GM13977 (cell line): ENCODE results near the gene SLC12A7.

Experiments used
- DNase-seq: peaks from one replicate; pipeline ENCODE4 v3.0.0; 2012; ENCODE audit warnings: low spot score
- in situ Hi-C: fragments of 300-500 bp; cut with MboI; formaldehyde crosslinking; loops from one replicate; pipeline ENCODE4 v1.12.0; 2022; ENCODE audit warnings: low sequenced_read_pairs, low pct_unique_long_range_greater_than_20kb, mixed read lengths, inconsistent platforms; ENCODE audit not compliant: unreplicated experiment
- TF ChIP-seq, protein P1 (sequence below): IDR thresholded peaks from 2 replicates; pipeline ENCODE4 v1.5.1; 2012; ENCODE audit warnings: mild to moderate bottlenecking, control low read depth; ENCODE audit not compliant: insufficient read depth; ENCODE audit errors: extremely low read depth, missing control alignments

SLC12A7 gene

DNA sequence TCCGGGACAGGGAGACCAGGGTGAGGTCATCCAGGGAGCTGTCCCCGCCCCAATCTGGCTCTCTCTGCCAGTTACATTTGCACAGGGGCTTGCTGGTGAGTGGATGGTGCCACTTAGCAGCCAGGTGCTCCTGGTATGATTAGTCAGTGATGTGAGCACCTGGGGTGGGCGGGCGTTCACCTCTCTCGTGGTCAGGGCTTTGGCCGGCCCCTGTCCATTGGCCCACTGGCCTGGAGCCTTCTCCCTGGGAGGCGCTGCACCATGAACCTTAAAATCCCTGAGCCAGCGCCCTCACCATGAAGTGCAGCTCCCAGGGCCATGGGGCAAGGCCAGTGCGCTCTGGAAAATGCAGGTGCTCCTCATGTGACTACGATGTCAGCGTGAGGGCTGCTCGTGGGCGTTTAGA is 101.2 kb downstream of the SLC12A7 start:
- in situ Hi-C loops: no loop called here
- no peak for DNase-seq
- TF ChIP-seq, protein P1, sequence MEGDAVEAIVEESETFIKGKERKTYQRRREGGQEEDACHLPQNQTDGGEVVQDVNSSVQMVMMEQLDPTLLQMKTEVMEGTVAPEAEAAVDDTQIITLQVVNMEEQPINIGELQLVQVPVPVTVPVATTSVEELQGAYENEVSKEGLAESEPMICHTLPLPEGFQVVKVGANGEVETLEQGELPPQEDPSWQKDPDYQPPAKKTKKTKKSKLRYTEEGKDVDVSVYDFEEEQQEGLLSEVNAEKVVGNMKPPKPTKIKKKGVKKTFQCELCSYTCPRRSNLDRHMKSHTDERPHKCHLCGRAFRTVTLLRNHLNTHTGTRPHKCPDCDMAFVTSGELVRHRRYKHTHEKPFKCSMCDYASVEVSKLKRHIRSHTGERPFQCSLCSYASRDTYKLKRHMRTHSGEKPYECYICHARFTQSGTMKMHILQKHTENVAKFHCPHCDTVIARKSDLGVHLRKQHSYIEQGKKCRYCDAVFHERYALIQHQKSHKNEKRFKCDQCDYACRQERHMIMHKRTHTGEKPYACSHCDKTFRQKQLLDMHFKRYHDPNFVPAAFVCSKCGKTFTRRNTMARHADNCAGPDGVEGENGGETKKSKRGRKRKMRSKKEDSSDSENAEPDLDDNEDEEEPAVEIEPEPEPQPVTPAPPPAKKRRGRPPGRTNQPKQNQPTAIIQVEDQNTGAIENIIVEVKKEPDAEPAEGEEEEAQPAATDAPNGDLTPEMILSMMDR: no peak

DNA sequence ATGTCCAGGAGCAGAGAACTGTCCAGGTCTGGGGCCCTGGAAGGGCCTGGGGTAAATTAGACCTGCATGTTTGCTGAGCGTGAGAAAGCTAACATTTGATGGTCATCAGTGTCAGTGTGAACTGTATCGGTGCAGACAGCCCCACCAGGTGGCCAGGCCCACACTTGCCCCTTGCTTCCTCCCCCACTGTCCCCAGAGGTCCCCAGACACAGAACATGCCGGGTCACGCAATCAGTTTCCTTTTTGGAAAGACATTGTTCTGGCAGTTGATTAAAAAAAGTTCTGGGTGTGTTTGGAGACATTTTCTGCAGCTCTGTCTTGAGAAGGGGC is 101.7 kb downstream of the SLC12A7 start:
- DNase-seq: no peak
- TF ChIP-seq, protein P1: peak; percentile 20
- in situ Hi-C loops: no loop called here

DNA sequence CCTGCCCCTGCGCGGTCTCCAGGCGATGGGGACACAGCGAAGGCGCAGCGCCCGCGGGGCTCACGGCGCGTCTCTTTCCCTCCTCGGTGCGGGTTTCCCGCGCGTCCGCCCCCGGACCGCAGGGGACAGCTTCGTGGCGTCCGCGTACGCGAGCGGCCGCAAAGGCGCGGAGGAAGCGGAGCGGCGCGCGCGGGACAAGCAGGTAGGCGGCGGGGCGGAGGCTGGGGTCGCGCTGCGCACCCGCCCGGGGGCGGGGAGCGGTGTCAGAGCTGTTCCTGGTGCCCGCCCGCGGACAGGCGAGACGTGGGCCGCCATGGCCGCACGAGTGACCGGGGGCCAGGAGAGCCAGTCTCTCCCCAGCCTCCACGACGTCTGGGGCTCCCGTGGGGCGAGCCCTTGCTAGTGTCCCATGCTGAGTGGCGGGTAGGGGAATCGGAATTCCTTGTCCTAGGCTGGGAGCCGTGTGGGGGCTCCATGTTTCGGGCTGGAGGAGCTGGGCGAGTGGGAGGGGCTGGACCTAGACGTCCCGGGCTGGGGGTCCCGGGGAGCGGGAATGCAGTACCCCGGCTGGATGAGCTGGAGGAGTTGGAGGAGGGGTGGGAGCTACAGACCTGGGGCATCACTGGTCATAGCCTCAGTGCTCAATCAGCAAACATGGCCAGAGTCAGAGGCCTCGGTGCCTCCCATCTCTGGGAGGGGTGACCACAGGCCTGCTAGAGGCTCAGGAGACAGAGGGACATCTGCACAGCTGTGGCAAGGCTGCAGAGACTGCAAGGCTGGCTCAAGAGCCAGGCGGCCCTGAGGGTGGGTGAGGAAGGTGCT is 102.3 kb downstream of the SLC12A7 start:
- TF ChIP-seq, protein P1: no peak
- in situ Hi-C loops: no loop called here

DNA sequence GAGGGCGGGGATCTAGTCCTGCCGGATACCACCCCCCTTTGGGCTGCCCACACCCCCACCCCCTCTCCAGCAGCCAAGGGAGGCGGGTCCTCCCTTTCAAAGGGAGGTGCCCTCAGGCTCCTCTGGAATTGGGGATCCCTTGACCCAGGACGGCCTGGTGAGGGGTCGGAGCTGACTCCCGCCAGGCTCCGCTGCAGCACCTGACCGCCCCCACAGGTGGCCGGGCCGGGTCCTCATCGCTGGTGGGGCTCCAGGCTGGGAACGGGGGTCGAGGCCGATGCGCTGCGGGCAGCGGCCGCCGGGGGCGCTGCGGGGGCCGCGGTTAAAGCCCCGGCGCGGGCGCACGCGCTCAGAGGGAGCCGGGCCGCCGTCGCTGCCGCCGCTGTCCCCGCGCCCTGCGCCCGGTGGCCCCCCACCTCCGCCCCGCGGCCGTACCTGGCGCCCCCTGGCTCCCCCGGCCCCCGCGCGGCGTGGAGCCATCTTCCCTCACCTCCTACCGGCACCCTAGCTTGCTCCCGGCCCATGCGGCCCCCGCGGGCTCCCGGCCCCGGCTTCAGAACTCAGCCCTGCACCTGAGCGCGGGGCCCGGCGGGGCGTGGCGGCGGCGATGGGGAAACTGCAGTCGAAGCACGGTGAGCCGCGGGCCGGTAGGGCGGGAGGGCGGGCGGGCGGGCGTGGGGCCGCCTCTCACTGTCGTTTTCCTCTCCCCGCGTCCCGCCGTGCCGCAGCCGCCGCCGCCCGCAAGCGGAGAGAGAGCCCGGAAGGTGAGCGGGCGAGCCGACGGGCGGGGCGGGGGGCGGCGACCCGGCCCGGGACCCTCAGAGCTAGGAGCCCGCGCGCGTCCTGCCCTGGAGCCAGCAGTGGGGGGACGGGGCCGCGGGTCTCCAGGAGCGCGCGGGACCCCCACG is 103.2 kb downstream of the SLC12A7 start, which contains the start of gene NKD2:
TSS of gene NKD2 (plus strand) at position 352 of the 908 bp plus-strand sequence. CDS start at position 608, 256 bp downstream.
- TF ChIP-seq, protein P1: peak; percentile 68
- in situ Hi-C loops: no loop called here
- peak; percentile 91 for DNase-seq

More for the DNA sequence above, 102.3 kb downstream of the SLC12A7 start:
- no peak for DNase-seq

DNA sequence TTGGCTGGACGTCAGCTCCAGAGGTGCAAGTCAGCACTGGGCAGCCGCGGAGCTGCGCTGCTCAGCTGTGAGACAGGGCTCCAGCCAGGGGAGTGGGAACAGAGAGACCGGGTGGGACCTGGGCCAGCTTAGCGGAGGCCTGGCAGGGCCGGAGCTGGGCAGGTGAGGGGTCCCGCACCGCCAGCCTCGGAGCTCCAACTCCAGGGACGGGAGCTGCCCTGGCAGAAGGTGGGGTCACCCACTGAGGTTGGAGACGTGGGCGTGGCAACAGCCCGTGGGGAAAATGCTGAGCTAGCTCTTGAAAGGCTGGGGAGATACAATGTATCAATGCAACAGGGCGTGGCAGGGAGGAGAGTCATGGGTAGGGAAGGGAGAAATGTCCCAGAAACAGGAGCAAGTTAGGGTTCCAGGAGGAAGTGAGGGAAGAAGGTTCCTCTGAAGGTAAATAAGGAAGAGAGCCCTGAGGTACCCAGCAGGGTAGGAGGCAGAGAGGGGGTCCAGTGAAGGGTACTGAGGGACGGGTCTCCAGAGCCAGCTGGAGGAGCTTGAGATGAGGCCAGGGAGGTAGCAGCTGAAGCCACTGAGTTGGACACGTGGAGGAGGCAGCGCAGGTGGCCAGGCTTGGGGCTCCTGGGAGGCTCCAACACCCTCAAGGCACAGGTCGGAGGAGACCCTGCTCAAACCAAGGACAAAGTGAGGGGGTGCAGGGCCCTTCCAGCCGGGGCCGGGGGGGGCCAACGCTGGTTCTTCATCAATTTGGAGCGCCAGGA is 104.0 kb downstream of the SLC12A7 start:
- DNase-seq: no peak
- in situ Hi-C loops: no loop called here
- TF ChIP-seq, protein P1: no peak

DNA sequence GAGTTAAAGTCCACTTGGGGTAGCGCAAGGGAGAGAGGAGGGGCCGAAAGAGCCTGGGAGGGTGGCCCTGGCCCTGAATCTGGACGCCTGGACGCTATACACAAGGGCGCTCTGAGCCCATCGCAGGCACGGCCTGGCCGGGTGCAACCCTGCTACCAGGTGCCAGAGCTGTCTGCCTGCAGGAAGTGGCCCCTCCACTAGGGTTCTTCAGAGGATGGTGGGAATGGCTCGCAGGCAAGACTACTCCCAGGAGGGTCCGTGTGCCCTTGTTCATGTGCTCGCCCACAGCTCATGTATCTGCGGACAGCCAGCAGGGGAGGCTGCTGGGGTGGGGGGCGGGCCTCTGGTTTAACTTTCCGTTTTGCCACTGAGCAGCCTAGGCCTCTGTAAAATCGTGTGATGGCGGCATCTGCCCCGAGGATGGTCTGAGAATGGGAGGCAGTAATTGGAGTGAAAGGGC is 104.6 kb downstream of the SLC12A7 start:
- in situ Hi-C loops: no loop called here
- TF ChIP-seq, protein P1: no peak
- no peak for DNase-seq
